Adrenal gland (tissue), 5 donors: ENCODE measurements around the gene ACBD6.

ENCODE experiments used
- POLR2A ChIP-seq, 2 donors: fragments of 450-650 bp; IDR thresholded peaks; one replicate each; pipeline ENCODE4 v1.6.1; 2017; ENCODE audit warnings: antibody characterized with exemption in 2 of 2, mild to moderate bottlenecking in 2 of 2, moderate library complexity in 1 of 2
- TF ChIP-seq, protein P1 (sequence below), 6 experiments: fragments of 450-650 bp in 4 of 6; fragments of 200-600 bp in 2 of 6; sonication (generic) in 1 of 6; IDR thresholded peaks; 1 replicate in 5 of 6; 2 replicates in 1 of 6; pipeline versions ENCODE4 v1.5.1 to v1.8.0; 2016 to 2021; ENCODE audit warnings: antibody characterized with exemption in 6 of 6, mild to moderate bottlenecking in 2 of 6, moderate library complexity in 1 of 6
- donor health status: DM: no; HTN: no; CAD: no.

DNA sequence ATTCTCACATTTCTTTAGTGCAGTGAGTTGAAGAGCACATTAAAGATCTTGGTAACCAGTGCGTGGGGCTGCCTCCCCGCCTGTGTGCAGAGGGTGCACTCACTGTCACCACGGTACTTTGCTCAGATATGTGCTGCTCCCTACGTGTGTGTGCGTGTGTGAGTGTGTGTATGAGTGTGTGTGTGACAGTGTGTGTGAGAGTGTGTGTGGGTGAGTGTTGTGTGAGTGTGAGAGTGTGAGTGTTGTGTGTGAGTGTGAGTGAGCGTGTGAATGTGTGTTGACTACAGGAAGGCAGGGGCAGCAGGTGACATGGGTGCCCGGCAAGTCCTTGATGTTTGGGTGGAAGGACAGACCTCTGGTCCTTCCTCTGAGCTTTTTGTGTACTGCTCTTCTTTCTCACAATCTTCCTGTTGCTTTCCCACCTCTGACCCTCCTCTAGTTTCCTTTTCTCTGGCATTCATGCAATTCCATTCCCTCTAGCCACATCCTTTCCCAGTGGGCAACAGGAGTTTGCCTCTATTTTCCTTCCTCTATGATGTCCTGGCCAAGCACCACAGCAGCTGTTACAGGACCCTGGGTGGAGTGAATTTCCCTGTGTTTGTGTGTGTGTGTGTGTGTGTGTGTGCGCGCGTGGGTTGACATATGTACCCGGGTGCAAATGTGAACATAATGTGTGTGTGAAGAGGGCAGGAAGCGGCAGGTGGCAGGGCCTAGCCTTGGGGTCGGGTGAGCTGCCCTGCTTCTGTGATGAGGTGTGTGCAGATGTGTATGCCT is 252.5 kb downstream of the ACBD6 start:
- TF ChIP-seq, protein P1, sequence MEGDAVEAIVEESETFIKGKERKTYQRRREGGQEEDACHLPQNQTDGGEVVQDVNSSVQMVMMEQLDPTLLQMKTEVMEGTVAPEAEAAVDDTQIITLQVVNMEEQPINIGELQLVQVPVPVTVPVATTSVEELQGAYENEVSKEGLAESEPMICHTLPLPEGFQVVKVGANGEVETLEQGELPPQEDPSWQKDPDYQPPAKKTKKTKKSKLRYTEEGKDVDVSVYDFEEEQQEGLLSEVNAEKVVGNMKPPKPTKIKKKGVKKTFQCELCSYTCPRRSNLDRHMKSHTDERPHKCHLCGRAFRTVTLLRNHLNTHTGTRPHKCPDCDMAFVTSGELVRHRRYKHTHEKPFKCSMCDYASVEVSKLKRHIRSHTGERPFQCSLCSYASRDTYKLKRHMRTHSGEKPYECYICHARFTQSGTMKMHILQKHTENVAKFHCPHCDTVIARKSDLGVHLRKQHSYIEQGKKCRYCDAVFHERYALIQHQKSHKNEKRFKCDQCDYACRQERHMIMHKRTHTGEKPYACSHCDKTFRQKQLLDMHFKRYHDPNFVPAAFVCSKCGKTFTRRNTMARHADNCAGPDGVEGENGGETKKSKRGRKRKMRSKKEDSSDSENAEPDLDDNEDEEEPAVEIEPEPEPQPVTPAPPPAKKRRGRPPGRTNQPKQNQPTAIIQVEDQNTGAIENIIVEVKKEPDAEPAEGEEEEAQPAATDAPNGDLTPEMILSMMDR (IDR thresholded peaks at IDR 0.05), result no peak
- no peak for TF ChIP-seq POLR2A (IDR thresholded peaks at IDR 0.05)
